ENCODE data around the gene PDZD2.

GRCh38 chr5:31617867-31618266 lies 21.1 kb upstream of the PDZD2 start:
- TF ChIP-seq, protein P1, sequence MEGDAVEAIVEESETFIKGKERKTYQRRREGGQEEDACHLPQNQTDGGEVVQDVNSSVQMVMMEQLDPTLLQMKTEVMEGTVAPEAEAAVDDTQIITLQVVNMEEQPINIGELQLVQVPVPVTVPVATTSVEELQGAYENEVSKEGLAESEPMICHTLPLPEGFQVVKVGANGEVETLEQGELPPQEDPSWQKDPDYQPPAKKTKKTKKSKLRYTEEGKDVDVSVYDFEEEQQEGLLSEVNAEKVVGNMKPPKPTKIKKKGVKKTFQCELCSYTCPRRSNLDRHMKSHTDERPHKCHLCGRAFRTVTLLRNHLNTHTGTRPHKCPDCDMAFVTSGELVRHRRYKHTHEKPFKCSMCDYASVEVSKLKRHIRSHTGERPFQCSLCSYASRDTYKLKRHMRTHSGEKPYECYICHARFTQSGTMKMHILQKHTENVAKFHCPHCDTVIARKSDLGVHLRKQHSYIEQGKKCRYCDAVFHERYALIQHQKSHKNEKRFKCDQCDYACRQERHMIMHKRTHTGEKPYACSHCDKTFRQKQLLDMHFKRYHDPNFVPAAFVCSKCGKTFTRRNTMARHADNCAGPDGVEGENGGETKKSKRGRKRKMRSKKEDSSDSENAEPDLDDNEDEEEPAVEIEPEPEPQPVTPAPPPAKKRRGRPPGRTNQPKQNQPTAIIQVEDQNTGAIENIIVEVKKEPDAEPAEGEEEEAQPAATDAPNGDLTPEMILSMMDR (IDR thresholded peaks at IDR 0.05), result no peak
- no peak for TF ChIP-seq ZFX (IDR thresholded peaks at IDR 0.05; ENCODE audit: borderline replicate concordance)

All from 22Rv1 (cell line).